Measurements from ENCODE around the gene CYB5B. TPM values are rescaled to one million over a fixed set of nuclear protein-coding genes. Genes with fewer than 3 reads are reported as not detected.

The CYB5B gene
- total and polyA plus RNA-seq, 2 experiments from 2014 or later: 60.5 to 116 TPM

DNA sequence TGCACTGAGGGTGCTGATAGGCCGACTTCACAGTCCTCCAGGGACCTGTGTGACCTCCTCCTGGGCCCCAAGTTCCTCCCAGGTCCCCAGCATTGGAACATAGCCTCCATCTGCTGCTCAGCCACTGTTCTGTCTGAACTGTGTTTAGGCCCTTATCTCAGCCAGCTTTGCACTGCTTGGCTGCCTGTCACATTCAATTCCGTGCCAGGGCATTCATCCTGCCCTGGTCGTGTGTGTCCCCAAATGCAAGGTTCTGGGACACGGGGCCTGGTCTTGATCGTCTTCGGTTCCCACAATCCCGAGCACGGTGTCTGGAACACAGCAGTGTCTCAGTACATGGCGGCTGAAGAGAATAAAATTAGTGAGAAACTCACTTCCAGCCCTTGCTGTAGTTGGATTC is 71.4 kb downstream of the CYB5B start:
- no peaks in the 10 kb centered on the region for H3K9me3 ChIP-seq (ENCODE audit: low read depth)
- WGBS (ENCODE audit: low lambda C conversion rate, missing lambda C conversion rate): 74% methylated on average over 9 of the region's 9 CpGs
- H3K79me2 ChIP-seq: no peaks in the 10 kb centered on the region
- no peaks in the 10 kb centered on the region for H3K9me2 ChIP-seq (replicated peaks; ENCODE audit: insufficient read depth)
- H3K4me1 ChIP-seq (ENCODE audit: insufficient read depth): no peaks in the 10 kb centered on the region
- H3K36me3 ChIP-seq (replicated peaks; ENCODE audit: insufficient read depth, low read depth): no peaks in the 10 kb centered on the region
- no peak overlapping the region for H3K4me2 ChIP-seq
- H2AFZ ChIP-seq: no peak overlapping the region
- no peak overlapping the region for H3K4me3 ChIP-seq
- H3K27me3 ChIP-seq: no peaks in the 10 kb centered on the region
- DNase-seq (ENCODE audit: low spot score): no peak
- no peak for TF ChIP-seq CTCF (IDR thresholded peaks at IDR 0.05; ENCODE audit: poor library complexity)
- no peak for TF ChIP-seq EZH2 (IDR thresholded peaks at IDR 0.05; ENCODE audit: borderline replicate concordance)
- TF ChIP-seq EZH2phosphoT487 (IDR thresholded peaks at IDR 0.05; ENCODE audit: low read depth, severe bottlenecking, unreplicated experiment): no peak
- H3K27ac ChIP-seq: no peak overlapping the region
- H4K20me1 ChIP-seq (ENCODE audit: insufficient read depth, poor library complexity, severe bottlenecking): no peaks in the 10 kb centered on the region

GRCh38 chr16:69496376-69496775 is 72.0 kb downstream of the CYB5B start:
- no peak overlapping the region for H3K27ac ChIP-seq
- no peaks in the 10 kb centered on the region for H3K79me2 ChIP-seq
- H3K9me2 ChIP-seq (replicated peaks; ENCODE audit: insufficient read depth): no peaks in the 10 kb centered on the region
- no peak overlapping the region for H3K4me3 ChIP-seq
- no peak overlapping the region for H3K4me2 ChIP-seq
- H4K20me1 ChIP-seq (ENCODE audit: insufficient read depth, poor library complexity, severe bottlenecking): no peaks in the 10 kb centered on the region
- no peak for TF ChIP-seq EZH2phosphoT487 (IDR thresholded peaks at IDR 0.05; ENCODE audit: low read depth, severe bottlenecking, unreplicated experiment)
- no peak for TF ChIP-seq CTCF (IDR thresholded peaks at IDR 0.05; ENCODE audit: poor library complexity)
- H3K9me3 ChIP-seq (ENCODE audit: low read depth): no peaks in the 10 kb centered on the region
- H3K4me1 ChIP-seq (ENCODE audit: insufficient read depth): no peaks in the 10 kb centered on the region
- no peak for DNase-seq (ENCODE audit: low spot score)
- 89% methylated on average over 4 of the region's 4 CpGs for WGBS (ENCODE audit: low lambda C conversion rate, missing lambda C conversion rate)
- no peaks in the 10 kb centered on the region for H3K36me3 ChIP-seq (replicated peaks; ENCODE audit: insufficient read depth, low read depth)
- no peaks in the 10 kb centered on the region for H3K27me3 ChIP-seq
- H2AFZ ChIP-seq: no peak overlapping the region

GRCh38 chr16:69496896-69497295 is 72.5 kb downstream of the CYB5B start:
- H3K9me3 ChIP-seq (ENCODE audit: low read depth): no peaks in the 10 kb centered on the region
- H3K9me2 ChIP-seq (replicated peaks; ENCODE audit: insufficient read depth): no peaks in the 10 kb centered on the region
- no peaks in the 10 kb centered on the region for H3K27me3 ChIP-seq
- no peaks in the 10 kb centered on the region for H3K4me1 ChIP-seq (ENCODE audit: insufficient read depth)
- no peaks in the 10 kb centered on the region for H4K20me1 ChIP-seq (ENCODE audit: insufficient read depth, poor library complexity, severe bottlenecking)
- H2AFZ ChIP-seq: no peak overlapping the region
- H3K27ac ChIP-seq: no peak overlapping the region
- no peaks in the 10 kb centered on the region for H3K79me2 ChIP-seq
- no peak overlapping the region for H3K4me2 ChIP-seq
- 84% methylated on average over 5 of the region's 5 CpGs for WGBS (ENCODE audit: low lambda C conversion rate, missing lambda C conversion rate)
- no peaks in the 10 kb centered on the region for H3K36me3 ChIP-seq (replicated peaks; ENCODE audit: insufficient read depth, low read depth)
- no peak for DNase-seq (ENCODE audit: low spot score)
- TF ChIP-seq CTCF (IDR thresholded peaks at IDR 0.05; ENCODE audit: poor library complexity) (no peak), EZH2 (IDR thresholded peaks at IDR 0.05; ENCODE audit: borderline replicate concordance) (no peak), EZH2phosphoT487 (IDR thresholded peaks at IDR 0.05; ENCODE audit: low read depth, severe bottlenecking, unreplicated experiment) (no peak)
- H3K4me3 ChIP-seq: no peak overlapping the region
